NCI-H1930 (cell line): Measurements from ENCODE around the gene PPP4R2.
"Not testable (repeated sequence)": the region's sequence is repeated elsewhere in the genome, so short reads cannot be mapped to it uniquely, and the experiment has no call there.

ENCODE experiments used
- DNase-seq, 2 experiments: peaks; one replicate each; lab custom pipeline; 2025; lab: John Stamatoyannopoulos, UW

Gene PPP4R2

DNA sequence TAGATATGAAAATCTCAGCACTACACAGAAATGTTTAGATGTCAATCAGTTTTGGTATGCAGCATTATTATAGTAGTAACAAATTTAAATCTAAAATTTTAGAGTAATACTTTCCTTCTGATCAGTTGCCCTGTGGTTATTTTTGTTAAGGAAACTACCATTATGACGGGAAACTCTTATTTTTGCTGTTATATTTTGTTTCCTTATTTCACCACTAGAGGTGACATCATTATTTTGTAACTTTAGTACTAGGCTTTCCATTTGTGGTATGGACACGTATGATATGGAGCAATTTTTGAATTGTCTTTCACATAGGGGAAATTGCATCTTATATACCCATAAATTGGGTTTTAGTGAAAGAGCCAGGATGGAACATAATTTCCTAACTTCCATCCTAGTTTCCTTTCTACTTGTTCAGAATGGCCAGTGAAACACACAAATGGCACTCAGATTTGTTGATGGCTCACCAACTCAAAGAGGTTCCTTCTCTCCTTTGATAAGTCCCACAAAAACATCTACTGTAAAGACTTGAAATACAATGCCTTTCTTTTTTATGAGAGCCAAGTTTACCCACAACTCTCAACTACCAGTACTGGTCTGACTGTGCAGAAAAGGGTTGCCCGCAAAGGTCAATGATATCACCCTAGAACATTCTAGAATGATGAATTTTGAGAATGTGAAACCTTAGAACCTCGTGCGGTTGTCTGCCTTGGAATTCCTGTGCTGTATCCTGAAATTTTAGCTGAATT, 19.4 kb upstream of the PPP4R2 start:
- DNase-seq, result no peak

DNA sequence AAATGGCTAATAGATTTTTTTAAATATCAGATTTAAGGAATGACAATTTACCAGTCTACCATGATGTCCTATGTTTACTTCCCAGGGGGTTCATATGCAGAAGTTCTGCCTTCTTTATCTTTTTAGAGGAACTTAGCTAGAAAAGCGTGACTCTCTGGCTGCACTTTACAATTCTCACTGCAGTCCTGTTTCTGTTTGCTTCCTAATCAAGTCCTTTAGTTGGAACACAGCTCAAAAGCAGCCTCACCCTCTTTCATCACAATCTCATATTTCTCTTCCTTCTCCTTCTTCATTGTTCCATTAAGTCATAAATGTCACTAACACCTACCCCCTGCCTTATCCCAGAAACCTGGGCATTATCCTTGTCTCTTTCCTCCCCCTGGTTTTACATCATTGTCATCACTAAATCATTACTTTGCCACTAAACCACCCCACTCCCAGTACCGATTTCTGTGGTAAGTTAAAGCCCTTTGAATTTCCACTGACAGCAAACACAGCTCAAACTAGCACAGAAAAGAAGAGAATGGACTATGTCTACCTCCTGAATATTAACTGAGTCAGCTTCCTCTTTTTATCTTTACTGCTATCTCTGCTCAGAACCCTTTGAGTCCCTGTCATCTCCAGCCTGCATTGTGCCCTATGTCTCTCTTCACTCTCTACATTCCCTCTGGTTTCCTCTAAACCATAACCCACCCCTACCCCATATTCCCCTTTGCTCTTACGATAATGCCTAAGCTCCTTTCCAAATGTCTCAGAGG, 13.8 kb upstream of the PPP4R2 start:
- DNase-seq, result no peak

DNA sequence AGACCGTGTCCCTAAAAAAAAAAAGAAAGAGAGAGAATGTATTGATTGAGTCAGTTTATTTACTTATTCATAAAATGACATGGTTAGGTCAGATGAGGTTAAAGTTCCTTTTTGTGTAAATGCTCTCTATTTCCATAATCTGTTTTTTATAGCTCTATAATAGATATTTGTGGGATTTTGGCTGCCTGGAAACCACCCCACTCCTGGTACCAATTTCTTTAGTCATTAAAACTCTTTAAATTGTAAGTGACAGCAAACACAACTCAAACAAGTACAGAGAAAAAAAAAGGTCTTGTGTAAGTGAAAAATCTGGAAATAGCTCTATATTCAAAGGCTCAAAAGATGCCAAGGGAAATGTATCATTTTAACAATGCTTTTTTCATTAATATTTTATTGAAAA, 11.0 kb upstream of the PPP4R2 start:
- DNase-seq, result no peak

DNA sequence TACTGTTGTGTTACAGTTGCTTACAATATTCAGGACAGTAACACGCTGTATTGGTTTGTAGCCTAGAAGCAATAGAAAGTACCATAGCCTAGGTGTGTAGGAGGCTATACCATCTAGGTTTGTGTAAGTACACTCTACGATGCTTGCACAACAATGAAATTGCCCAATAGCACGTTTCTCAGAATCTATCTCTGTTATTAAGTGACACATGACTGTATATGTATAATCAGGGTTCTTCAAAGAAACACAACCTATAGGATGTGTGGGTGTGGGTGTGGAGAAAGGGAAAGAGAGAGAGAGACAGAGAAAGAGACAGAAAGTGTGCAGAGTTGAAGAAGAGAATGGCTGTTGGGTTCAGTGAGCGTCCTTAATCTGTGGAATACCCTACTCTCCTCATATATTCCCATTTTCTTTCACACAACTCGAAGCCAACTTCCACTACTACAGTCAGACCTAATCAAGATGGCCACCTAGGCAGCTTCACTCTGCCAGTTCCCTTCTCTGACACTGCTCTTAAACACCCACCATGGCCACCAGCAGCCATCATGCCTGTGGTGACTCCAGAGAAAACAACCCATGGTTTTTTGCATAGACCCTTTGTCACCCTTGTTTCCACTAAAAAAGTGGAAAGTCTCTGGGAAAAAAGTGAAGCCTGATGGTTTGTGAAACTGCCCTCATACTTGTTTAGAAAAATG, 5.8 kb upstream of the PPP4R2 start:
- DNase-seq, result no peak

DNA sequence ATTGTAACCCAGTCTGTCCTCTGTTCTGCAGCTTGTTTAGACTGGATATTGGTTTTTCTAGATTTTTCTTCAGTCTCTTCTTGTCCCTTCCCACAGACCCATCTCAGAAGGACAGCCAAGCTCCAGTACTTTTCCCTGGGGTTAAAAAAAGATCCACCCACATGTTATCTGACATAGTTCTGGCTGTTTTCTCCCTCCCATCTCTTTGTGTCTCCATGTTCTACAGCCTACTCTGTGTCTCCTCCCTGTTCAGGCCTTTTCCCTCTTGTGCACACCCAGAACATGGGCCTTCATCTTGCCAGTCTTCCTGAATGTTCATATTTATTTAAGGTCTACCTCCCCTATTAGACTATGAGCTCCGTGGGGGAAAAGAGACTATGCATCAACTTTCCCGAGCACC, 5.1 kb upstream of the PPP4R2 start:
- no peak for DNase-seq

DNA sequence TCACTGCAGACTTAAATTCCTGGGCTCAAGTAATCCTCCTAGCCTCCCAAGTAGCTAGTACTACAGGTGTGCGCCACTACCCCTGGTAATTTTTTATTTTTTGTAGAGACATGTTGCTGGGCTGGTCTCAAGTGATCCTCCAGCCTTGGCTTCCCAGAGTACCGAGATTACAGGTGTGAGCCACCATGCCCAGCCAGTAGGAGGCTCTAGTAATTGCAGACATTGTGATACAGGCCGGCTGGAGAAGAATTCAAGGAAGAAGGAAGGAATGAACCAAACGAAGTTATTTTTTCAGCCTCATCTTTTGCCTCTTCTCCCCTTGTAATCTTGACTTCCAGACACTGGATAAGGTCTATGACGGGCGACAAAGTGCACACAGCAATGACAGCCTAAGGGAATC, 3.2 kb upstream of the PPP4R2 start:
- no peak for DNase-seq

DNA sequence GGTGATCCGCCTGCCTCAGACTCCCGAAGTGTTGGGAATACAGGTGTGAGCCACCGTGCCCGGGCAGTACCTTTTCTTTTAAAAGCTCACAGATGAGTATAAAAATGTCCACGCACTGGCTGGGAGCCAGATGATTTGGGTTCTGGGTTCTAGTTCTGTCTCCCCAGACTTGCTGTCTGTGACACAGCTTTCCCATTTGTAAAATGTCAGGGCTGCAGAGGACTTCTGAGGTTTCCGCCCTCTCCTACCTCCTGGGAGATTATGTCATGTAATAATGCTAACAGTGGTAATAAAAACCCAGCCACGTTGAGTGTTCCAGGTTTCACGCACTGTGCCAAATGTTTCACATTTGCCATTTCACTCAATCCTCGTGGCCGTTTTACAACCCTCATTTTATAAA, 1.3 kb upstream of the PPP4R2 start:
- DNase-seq, result no peak

DNA sequence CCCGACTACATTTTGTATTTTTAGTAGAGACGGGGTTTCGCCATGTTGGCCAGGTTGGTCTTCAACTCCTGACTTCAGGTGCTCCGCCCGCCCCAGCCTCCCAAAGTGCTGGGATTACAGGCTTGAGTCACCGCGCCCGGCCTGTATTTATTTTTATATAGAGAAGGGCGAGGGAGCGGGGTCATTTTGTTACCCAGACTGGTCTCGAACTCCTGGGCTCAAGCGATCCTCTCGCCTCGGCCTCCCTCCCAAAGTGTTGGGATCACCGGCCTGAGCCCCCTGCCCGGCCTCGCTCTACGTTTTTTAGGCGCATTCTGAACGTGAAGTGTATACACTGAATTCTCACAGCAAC, 514 bp upstream of the PPP4R2 start:
- no peak for DNase-seq

DNA sequence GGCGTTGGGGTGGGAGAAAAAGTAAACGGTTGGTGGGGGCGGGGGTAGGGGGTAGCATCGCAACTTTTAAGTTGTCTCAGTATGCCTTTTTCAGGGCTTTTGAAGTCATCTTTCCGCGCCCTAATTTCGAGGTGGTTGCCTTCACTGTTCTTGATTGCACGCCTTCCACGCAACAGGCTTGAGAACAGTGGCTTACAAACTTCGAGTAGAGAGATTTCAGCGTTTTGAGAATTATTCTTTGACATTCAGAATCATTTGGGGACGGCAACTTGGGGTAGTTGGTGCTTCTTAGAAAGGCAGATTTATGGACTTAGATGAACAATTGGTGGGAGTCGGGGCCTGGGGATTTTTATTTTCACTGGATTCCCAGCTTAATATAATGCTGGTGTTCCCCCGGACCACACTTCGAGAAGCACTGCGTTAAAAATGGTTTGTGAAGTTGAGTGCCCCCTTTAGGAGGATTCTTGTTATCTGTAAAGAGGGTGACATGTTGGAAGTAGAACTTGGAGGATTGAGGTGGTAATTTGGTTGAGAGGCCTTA, 880 bp downstream of the PPP4R2 start:
- peak in 1 of 2 experiments; percentile 4 for DNase-seq

DNA sequence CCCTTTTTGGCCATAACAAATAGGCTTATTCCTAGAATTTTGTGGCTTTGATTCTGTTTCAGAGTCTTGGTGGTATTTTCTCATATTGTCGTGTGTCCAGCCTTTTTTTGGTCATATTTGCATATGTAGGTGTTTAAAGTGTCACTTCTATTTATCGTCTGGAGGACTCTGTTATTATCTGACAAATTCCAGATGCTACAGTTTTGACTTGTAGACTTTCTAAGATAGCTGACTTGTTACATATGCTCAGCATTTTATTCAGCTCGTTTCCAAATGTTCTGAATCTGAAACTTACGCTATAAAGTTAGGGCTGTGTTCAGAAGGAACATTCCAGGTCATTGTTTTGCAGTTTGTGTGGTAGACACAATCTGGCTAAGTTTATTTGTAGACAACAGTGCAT, 1.9 kb downstream of the PPP4R2 start:
- DNase-seq, result no peak

DNA sequence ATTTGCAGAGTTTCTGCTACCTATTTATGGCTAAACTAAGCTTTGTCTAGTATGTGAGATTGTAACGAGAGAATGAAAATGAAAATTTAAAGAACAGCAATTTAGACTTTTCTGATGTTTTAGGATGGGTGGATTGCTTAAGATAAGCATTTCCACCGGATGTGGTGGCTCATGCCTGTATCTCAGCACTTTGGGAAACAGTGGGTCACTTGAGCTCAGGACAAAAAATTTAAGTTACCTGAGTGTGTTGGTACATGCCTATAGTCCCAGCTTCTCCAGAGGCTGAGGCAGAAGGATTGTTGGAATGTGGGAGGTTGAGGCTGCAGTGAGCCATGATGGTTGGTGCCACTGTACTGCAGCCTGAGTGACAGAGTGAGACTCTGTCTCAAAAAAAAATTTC, 3.3 kb downstream of the PPP4R2 start:
- no peak for DNase-seq

DNA sequence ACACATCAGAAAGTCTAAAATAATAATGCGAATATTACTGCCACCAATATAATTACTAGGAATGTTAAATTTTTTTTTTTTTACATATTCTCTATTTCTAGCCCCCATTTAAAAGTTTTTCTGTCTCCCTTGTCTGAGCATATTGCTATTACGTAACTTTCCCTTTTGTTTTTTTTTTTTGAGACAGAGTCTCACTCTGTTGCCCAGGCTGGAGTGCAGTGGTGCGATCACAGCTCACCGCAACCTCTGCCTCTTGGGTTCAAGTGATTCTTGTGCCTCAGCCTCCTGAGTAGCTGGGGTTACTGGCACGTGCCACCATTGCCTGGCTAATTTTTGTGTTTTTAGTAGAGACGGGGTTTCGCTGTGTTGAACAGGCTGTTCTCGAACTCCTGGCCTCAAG, 6.4 kb downstream of the PPP4R2 start:
- DNase-seq, result not testable (repeated sequence)

DNA sequence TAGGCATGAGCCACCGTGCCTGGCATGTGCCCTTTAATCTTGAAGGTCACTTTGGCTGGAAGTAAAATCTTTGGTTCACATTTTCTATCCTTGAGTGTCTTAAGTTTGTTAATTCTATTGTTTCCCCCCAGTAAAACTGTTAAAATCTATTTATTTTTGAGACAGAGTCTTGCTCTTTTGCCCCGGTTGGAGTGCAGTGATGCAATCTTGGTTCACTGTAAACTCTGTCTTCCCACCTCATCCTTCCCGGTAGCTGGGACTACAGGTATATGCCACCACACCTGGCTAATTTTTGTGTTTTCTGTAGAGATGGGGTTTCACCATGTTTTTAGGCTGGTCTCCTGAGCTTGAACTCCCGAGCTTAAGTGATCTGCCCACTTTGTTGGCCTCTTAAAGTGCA, 7.7 kb downstream of the PPP4R2 start:
- no peak for DNase-seq

DNA sequence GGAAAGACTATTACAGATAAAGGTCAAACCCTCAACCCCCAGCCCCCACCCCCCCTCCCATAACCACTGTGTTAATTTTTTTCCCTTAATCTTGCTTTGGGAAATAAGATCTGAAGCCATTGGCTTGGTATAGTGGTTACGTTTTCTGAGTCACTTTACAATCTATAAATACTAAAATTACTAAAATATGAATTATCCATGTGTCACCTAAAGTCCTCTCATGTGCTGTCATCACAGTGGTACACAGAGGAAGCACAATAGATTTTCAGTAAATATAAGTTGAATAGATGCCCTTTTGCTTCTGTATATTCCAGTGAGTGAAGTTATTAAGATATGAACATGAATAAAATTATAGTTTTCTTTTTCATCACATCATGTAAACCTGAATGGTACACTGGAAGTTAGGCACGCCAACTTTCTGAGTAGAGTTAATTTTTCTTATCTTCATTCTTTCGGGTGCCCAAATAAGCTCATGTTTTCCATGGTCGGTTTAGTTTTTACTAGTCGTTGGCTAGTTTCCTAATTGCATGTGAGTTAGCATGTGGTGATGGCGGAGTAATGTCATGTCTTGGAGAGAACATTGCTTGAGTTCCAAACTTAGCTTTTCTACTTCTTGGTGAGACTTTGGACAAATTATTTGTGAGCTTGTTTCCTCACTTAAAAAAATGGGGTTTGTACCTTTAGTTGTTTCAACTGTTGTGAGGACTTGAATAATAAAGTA, 11.5 kb downstream of the PPP4R2 start:
- no peak for DNase-seq

DNA sequence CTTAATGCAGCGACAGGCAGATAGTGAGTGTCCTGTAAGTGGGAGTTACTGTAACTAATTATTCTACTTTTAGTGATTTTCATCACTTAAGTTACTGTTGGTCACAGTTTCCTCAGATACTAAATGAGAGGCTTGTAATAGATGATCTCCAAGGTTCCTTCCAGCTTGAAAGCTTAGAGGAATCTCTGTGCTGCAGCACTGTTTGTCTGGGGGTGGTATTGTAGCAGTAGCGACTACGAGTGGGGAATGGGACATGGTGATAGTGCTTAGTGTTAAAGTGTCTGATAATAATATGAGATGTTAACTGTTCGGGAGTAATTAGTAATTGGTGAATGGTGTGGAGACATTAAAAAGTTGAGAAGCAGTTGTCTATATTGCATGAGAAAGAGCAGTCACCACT, 12.4 kb downstream of the PPP4R2 start:
- no peak for DNase-seq

DNA sequence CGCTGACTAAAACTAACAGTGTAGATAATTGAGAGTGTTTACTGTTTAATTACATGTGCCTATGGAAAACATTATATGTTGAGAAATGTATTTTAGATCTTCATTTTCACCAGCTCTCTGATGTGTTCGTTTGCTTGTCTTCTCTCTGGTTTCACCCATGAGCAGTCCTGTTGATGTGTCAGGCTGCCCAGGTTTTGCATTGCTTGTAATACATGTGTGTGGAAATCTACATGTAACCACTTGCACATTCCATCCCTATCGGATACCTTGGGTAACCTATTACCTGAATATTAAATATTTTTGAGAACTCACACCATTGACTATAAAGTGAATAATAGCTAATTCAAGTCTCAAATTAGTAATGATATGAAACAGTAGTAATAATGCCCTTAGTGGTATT, 13.1 kb downstream of the PPP4R2 start:
- no peak for DNase-seq

DNA sequence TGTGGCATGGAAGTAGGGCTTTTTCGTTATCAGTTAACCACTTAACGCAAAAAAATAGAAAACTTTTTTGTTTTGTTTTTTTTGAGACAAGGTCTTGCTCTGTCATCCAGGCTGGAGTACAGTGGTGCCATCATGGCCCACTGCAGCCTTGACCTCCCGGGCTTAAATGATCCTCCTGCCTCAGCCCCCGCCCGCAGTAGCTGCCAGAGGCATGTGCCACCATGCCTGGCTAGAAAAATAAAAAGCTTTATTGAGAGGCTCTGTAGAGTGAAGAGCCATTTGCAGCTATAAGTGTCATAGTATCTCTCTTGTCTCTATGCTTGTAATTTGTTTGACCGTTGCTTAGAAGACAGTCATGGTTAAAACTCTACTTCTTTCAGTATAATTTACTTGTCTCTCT, 13.5 kb downstream of the PPP4R2 start:
- no peak for DNase-seq

DNA sequence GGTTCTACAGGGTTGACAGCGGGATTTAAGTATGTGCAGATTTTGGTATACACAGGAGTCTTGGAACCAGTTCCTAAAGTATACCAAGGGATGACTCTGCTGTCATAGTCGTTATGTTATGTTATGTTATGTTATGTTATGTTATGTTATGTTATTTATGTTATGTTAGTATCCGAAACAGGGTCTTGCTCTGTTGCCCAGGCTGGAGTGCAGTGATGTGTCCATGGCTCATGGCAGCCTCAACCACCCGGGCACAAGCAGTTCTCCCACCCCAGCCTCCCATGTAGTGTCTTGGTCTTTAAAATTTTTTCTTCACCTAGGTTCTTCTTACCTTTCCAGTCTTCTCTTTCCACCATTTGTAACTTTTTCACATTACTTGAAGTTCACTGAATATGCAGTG, 21.7 kb downstream of the PPP4R2 start:
- no peak for DNase-seq

DNA sequence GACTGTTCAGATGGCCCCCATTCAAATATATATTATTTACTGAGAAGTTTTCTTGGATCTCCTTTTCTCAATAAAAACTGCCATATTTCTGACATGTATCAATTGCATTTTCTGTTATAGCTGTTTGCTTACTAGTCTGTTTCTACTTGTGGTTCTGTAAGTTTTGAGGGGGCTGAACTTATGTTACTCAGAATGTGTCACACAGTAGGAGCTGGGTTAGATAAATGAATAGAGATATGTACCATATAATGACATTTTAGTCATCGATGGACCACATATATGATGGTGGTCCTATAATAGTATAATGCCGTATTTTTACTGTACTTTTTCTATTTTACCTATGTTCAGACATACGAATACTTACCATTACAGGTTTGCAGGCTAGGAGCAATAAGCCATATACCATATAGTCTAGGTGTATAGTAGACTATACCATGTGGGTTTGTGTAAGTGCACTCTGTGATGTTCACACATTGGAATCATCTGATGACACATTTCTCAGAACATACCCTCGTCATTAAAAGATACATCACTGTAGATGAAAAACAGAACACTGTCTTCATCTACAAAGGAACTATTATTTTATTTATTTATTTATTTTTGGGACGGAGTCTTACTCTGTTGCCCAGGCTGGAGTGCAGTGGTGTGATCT, 22.3 kb downstream of the PPP4R2 start:
- no peak for DNase-seq

DNA sequence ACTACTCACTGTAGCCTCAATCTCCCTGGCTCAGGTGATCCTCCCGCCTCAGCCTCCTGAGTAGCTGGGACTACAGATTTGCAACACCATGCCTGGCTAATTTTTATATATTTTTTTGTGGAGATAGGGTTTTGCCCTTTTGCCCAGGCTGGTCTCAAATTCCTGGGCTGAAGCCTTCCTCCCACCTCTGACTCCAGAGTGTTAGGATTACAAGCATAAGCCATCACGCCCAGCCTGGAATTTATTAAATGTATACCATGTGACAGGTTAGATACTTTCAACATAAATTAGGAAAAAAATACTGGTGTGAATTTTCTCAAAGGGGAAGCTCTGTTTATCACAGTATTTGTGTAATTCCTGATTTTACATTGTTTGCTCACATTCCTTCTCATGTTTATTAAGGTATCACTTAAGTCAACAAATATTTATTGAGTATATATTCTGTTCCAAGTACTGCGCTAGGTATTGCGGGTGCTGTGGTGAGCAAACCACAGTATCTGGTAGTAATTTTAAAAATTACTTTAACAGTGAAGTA, 24.8 kb downstream of the PPP4R2 start:
- DNase-seq, result no peak

DNA sequence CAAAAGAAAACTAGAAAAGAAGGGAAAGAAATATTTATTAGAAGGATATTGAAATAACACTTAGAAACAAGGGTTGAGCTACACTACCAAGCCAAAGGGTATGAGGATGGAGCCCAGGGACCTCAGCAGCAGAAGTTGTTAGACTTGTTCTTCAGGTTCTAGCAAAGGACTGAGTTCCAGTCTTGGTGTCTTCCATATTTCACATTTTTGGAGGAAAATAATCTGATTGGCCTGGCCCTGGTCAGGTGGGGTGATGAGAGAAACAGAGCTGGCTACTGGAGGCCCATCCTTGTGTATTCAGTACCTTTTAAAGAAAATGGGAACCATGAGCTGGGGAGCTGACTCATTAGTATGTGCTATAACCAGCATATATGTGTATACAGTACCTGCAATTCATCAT, 28.2 kb downstream of the PPP4R2 start:
- no peak for DNase-seq
